TTC549 (cell line): ENCODE results near the gene ANKRD45.
"Not testable (repeated sequence)": the region's sequence is repeated elsewhere in the genome, so short reads cannot be mapped to it uniquely, and the experiment has no call there.

Experiments
- FAIRE-seq: peaks from 2 replicates; lab custom pipeline; 2012; peaks lifted over from hg19 to GRCh38; lab: Jason Lieb, UNC

Gene ANKRD45

GRCh38 chr1:173642450-173643139 lies 27.1 kb downstream of the ANKRD45 start:
- FAIRE-seq, result not testable (repeated sequence)

- no peak for FAIRE-seq
Observed at GRCh38 chr1:173639102-173639501, 30.5 kb downstream of the ANKRD45 start.

GRCh38 chr1:173638043-173639021 lies 31.3 kb downstream of the ANKRD45 start:
- no peak for FAIRE-seq

- not testable (repeated sequence) for FAIRE-seq
Observed at GRCh38 chr1:173637236-173638042, 32.2 kb downstream of the ANKRD45 start.

- FAIRE-seq, result no peak
Observed at GRCh38 chr1:173635116-173635515, 34.5 kb downstream of the ANKRD45 start, which contains the start of gene TEX50. Gene TEX50 (plus strand): TSS chr1:173635338. CDS start chr1:173635522, 184 bp downstream.

GRCh38 chr1:173628888-173629287 lies 40.8 kb downstream of the ANKRD45 start:
- FAIRE-seq, result no peak

GRCh38 chr1:173627269-173627668 lies 42.4 kb downstream of the ANKRD45 start:
- no peak for FAIRE-seq

- FAIRE-seq, result no peak
Observed at GRCh38 chr1:173616859-173617258, 52.8 kb downstream of the ANKRD45 start.

GRCh38 chr1:173613086-173613485 lies 56.6 kb downstream of the ANKRD45 start:
- not testable (repeated sequence) for FAIRE-seq

- FAIRE-seq, result no peak
Observed at GRCh38 chr1:173608503-173609216, 61.0 kb downstream of the ANKRD45 start.

GRCh38 chr1:173603056-173603591 lies 66.5 kb downstream of the ANKRD45 start, which contains the start of gene SLC9C2:
Gene SLC9C2 (minus strand): TSS chr1:173603072. CDS start chr1:173601776, 1,296 bp downstream.
- no peak for FAIRE-seq

- no peak for FAIRE-seq
Observed at GRCh38 chr1:173601588-173601987, 68.1 kb downstream of the ANKRD45 start.

GRCh38 chr1:173596097-173596825 lies 73.4 kb downstream of the ANKRD45 start:
- peak; percentile 94 for FAIRE-seq

GRCh38 chr1:173591138-173591537 lies 78.5 kb downstream of the ANKRD45 start:
- FAIRE-seq, result not testable (repeated sequence)

GRCh38 chr1:173590557-173590956 lies 79.1 kb downstream of the ANKRD45 start:
- no peak for FAIRE-seq

- FAIRE-seq, result no peak
Observed at GRCh38 chr1:173581383-173582079, 88.1 kb downstream of the ANKRD45 start.

- FAIRE-seq, result no peak
Observed at GRCh38 chr1:173580658-173581057, 89.0 kb downstream of the ANKRD45 start.

- no peak for FAIRE-seq
Observed at GRCh38 chr1:173580071-173580470, 89.6 kb downstream of the ANKRD45 start.

- no peak for FAIRE-seq
Observed at GRCh38 chr1:173573596-173573995, 96.1 kb downstream of the ANKRD45 start.
